HUES48 (cell line): ENCODE results near the gene CELA2A.

Experiments used
- H3K27ac ChIP-seq: one replicate; pipeline ENCODE4 v1.7.0; 2013; ENCODE audit warnings: low read depth, low read length, inconsistent platforms
- H3K27me3 ChIP-seq: 2 replicates; pipeline ENCODE4 v1.6.1; 2013; ENCODE audit warnings: mild to moderate bottlenecking, low read length; ENCODE audit not compliant: control insufficient read depth, insufficient read depth
- H3K36me3 ChIP-seq: 2 replicates; pipeline ENCODE4 v1.6.1; 2013; ENCODE audit warnings: low read length; ENCODE audit not compliant: control insufficient read depth, insufficient read depth
- H3K4me1 ChIP-seq: 2 replicates; pipeline ENCODE4 v1.6.1; 2013; ENCODE audit warnings: mild to moderate bottlenecking, low read length; ENCODE audit not compliant: control insufficient read depth, insufficient read depth
- H3K4me3 ChIP-seq: 2 replicates; pipeline ENCODE4 v1.5.1; 2013; ENCODE audit warnings: mild to moderate bottlenecking, low read depth, low read length
- H3K9ac ChIP-seq: 2 replicates; pipeline ENCODE4 v1.6.1; 2013; ENCODE audit warnings: mild to moderate bottlenecking, low read depth, low read length, moderate library complexity
- H3K9me3 ChIP-seq: 2 replicates; pipeline ENCODE4 v1.6.1; 2013; ENCODE audit warnings: low read length; ENCODE audit not compliant: control insufficient read depth, insufficient read depth

The CELA2A gene

DNA sequence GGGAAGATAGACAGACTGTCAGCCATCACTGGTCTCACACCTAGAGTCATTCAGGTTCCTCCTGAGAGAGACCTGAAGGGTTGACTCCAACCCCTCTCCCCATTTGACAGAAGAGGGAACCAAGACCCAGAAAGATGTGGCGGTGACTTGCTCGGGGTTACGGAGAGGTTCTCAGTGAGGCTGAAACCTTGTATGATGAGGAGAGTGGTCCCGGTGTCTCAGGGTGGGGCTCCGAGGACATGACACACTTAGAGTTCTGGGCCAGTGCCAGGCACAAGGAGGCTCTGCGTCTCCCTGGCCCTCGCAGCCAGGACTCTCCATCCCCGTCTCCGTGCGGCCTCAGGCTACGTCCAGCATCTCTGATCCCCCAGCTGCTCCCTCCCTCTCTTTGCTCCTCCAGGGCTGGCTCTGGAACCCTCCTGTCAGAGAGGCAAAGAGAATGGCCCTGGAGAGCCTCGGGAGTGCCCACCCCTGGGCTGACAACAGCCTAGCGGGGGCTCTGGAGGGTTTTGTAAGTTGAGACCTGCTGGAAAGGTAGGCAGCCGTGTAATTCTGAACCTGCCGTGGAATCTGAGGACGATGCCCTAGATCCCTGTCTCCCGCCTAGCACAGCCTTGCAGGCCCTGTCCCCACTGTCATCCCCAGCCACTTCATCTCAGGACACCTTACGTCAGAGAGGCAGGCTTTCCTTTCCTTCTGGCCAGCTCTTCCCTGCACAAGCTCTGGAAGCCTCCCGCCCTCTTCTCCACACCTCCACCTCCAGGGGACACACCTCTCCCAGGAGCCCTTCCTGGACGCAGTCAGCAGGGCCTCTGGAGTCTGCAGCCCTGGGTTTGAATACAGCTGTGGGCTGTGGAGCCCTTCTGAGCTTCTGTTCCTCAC, 42.7 kb upstream of the CELA2A start:
- H3K9ac ChIP-seq: no peak overlapping the region
- no peak overlapping the region for H3K27ac ChIP-seq
- peaks cover 9% of the 10 kb centered on the region; the same call in 1 of the 2 replicates for H3K4me1 ChIP-seq
- 0 out of 2 replicates have a peak, but pooled peaks cover 2% of the 10 kb centered on the region for H3K36me3 ChIP-seq
- peaks cover 18% of the 10 kb centered on the region for H3K27me3 ChIP-seq
- no peak overlapping the region for H3K4me3 ChIP-seq
- H3K9me3 ChIP-seq: no peaks in the 10 kb centered on the region

DNA sequence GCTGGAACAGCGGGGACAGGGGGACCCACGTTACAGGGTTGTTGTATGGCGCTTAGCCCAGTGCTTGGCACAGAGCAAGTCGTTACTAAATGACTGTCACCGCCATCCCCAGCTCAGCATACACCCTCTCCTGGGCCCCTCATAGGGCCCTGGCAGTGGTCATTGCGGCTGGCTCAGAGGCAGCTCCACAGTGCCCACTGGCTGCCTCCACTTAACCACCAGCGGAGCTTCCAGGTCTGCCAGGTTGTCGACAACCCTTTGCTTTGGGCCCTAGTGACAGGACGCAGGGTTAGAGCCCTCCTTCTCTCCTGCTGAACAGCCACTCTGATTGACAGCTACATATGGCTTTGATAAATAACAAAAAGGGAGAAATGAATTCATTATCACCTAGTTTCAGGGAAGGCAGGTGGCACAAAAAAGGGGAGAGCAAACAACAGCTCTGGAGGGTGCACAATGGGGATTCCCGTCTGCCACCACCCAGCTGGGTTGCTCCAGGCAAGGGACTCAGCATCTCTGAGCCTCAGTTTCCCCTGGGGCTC, 42.0 kb upstream of the CELA2A start:
- peaks cover 6% of the 10 kb centered on the region; the same call in 1 of the 2 replicates for H3K4me1 ChIP-seq
- no peaks in the 10 kb centered on the region for H3K9me3 ChIP-seq
- H3K9ac ChIP-seq: no peak overlapping the region
- H3K4me3 ChIP-seq: no peak overlapping the region
- H3K36me3 ChIP-seq: 0 out of 2 replicates have a peak, but pooled peaks cover 2% of the 10 kb centered on the region
- H3K27me3 ChIP-seq: peaks cover 17% of the 10 kb centered on the region
- H3K27ac ChIP-seq: no peak overlapping the region

DNA sequence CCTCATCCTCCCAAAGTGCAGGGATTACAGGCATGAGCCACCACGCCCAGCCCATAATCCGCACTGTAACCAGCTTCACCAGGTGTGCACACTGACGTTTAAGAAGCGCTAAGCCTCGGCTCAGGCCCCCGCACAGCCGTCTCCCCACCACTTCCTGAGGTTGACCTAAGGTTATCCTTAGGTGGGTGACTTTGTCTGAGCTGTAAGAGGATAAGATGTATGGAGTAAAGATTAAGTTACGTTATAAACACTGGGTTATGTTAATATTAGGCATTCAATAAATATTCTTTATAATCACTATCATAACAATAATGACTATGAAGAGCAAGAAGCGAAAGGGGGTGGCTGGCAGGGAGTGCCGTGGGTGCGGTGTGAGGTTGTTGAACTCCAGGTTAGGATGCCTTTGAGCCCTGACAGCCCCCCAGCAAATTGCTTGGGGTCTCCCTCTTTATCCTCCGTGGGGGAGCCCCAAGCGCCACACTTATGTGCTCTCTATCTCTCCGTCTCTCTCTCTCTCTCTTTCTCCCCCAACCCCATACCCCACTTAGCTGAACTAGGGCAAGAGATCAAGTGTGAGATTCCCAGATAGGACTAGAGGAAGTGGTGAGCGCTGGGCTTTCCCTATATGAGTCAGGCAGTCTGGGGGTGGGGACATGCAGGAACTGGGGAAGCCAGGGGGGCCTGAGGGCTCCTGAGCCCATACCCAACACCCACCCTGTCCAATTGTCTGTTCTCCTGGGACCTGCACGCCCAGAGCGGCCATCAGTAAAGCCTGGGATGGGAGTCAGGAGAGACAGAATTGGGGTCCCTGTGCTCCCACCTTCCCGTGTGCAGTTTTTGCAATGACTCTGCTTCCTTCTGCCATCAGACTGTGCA, 39.2 kb upstream of the CELA2A start:
- Histone ChIP-seq H3K27me3 (no peaks in the 10 kb centered on the region; the same call in 1 of the 2 replicates), H3K4me3 (no peak overlapping the region), H3K9me3 (no peaks in the 10 kb centered on the region), H3K36me3 (0 out of 2 replicates have a peak, but pooled peaks cover 2% of the 10 kb centered on the region), H3K27ac (no peak overlapping the region), H3K9ac (no peak overlapping the region), H3K4me1 (no peaks in the 10 kb centered on the region; the same call in 1 of the 2 replicates)

DNA sequence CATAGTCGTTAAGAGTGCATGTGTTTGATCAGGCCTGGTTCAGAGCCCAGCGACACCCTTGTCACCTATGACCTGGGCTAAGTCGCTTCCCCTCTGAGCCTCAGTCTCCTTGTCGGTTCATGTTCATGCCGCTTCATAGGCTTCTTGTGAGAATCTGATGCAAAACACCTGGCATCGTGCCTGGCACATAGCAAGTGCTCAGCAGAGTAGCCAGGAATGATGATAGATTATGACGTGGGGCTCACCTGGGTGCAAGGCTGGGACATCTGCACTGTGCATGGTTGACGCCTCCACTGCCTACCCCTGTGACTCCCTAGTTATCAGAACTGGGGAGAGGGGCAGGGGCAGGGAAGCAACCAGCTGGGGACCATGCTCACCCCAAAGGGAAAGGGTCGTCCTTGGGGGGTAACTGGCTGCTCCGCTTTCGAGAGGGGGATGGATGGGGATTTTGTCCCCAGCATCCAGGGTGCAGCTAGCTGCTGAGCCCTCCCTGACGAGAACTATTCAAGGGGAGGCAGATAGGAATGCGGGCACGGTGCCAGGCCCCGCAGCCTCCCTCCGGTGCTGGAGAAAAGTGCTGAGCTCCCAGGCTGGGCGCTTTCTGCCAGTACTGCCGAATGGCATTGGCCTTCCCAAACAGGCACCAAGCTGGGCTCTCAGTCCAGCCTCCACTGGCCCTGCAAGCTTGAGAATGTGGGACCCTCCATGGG, 37.6 kb upstream of the CELA2A start:
- H3K36me3 ChIP-seq: 0 out of 2 replicates have a peak, but pooled peaks cover 2% of the 10 kb centered on the region
- H3K9me3 ChIP-seq: no peaks in the 10 kb centered on the region
- no peak overlapping the region for H3K4me3 ChIP-seq
- H3K27ac ChIP-seq: no peak overlapping the region
- no peaks in the 10 kb centered on the region for H3K27me3 ChIP-seq
- no peaks in the 10 kb centered on the region; the same call in 1 of the 2 replicates for H3K4me1 ChIP-seq
- H3K9ac ChIP-seq: no peak overlapping the region

DNA sequence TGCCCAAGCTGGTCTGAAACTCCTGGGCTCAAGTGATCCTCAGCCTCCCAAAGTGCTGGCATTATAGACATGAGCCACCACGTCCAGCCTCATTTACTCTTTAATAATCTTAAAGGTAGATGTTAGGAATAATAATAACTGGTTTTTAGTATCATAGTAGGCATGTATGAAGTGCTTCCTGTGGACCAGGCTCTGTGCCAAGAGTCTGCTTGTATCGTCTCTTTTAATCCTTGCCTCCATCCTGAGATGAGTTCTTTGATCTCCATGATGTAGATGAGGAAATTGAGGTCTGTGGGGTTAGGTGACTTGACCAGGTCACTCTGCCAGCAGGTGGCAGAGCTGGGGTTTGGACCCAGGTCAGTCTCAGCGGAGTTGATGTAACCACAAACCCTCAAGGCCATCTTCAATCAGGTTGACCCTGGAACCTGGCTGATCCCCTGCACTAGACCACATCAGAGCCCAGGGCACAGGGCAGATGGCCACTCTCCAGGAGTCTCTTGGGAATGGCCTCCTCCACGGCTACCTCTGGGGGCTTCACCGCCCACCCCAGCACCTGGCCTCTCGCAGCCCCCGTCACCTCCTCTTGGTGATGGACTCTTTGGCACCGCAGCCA, 35.6 kb upstream of the CELA2A start:
- Histone ChIP-seq H3K9me3 (no peaks in the 10 kb centered on the region), H3K27me3 (no peaks in the 10 kb centered on the region), H3K4me3 (no peak overlapping the region), H3K36me3 (no peaks in the 10 kb centered on the region), H3K4me1 (no peaks in the 10 kb centered on the region), H3K9ac (no peak overlapping the region), H3K27ac (no peak overlapping the region)

DNA sequence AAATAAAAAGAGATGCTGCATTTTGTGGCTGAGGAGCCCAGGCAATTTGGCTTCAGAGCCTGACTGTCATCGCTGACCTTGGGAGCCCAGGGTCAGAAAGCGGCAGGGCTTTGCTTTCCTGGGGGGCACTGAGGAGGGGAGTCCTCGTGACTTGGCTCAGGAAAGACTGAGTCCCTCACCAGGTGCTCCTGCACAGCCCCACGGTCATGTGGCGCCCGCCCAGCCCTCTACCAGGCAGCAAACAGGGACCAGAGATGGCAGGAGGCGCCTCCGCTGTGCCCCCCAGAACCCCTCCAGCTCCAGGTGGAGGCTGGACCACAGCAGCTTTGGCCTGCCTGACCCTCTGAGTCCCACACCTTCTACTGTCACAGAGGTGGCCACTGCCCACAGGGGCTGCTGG, 33.7 kb upstream of the CELA2A start:
- H3K27me3 ChIP-seq: no peaks in the 10 kb centered on the region
- no peaks in the 10 kb centered on the region for H3K9me3 ChIP-seq
- H3K36me3 ChIP-seq: 0 out of 2 replicates have a peak, but pooled peaks cover 3% of the 10 kb centered on the region
- no peak overlapping the region for H3K4me3 ChIP-seq
- H3K4me1 ChIP-seq: no peaks in the 10 kb centered on the region
- no peak overlapping the region for H3K27ac ChIP-seq
- no peak overlapping the region for H3K9ac ChIP-seq

DNA sequence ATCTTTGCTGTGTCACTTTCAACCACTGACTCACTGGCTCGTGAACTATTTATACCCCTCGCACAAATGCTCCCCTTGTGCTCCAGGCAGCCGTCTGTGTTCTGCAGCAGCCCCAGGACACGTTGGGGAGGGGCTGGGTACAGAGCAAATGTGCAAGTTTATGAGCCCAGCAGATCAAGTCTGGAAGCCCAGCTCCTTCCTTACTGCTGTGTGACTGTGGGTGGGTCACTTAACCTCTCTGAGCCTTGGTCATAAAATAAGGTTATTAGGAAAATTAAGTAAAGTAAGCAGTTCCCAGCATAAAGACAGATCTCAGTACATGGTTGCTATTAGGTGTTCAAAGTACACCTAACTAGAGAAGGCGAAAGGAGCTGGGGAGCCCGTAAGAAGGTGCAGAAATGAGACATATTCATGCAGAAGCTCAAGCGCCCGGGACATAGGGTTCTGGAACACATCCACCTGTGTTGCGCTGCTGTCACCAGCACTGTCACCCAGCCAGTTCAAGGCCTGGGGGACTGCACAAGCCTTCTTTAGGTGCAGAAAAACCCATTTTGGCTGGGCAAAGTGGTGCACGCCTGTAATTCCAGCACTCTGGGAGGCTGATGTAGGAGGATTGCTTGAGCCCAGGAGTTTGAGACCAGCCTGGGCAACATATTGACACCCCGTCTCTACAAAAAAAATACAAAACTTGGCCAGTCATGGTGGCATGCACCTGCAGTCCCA, 33.0 kb upstream of the CELA2A start:
- Histone ChIP-seq H3K9me3 (no peaks in the 10 kb centered on the region), H3K4me3 (no peak overlapping the region), H3K9ac (no peak overlapping the region), H3K27me3 (no peaks in the 10 kb centered on the region), H3K36me3 (0 out of 2 replicates have a peak, but pooled peaks cover 3% of the 10 kb centered on the region), H3K4me1 (no peaks in the 10 kb centered on the region), H3K27ac (no peak overlapping the region)

DNA sequence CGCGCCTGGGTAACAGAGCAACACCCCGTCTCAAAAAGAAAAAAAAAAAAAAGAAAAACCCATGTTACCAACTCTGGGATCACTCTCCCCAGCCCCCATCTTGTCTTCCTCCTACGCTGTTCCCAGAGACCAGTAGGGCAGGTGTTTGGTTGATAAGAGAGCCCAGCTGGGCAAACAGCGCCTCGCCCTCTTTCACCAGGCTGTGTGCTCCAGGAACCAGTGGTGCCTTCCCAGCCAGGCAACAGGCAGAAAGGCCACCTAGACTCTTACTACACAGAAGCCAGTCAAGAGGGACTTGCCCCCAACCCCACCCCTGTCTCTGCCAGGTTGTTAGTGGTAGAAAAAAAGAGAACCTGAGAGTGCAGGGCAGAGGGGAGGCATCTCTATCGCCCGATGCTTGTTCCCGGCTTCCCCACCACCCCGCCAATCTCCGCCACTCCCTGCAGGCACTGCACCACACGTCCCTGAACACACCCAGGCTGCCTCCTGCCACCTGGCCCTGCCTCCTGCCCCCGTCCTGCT, 32.3 kb upstream of the CELA2A start:
- Histone ChIP-seq H3K4me3 (no peak overlapping the region), H3K9ac (no peak overlapping the region), H3K36me3 (0 out of 2 replicates have a peak, but pooled peaks cover 3% of the 10 kb centered on the region), H3K27me3 (no peaks in the 10 kb centered on the region), H3K4me1 (no peaks in the 10 kb centered on the region), H3K27ac (no peak overlapping the region), H3K9me3 (no peaks in the 10 kb centered on the region)

DNA sequence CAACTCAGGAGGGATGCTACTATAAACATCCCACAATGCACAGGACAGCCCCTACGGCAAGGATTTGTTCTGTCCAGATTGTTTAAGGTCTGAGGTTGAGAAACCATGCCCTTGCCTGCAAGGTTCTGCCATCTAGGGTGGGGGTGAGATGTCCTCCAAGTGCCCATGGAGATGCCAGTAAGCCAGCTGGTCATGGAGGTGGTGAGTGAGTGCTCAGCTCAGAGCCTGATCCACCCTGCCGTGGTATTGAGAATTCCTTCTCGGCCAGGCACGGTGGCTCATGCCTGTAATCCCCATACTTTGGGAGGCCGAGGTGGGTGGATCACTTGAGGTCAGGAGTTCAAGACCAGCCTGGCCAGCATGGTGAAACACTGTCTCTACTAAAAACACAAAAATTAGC, 31.6 kb upstream of the CELA2A start:
- no peak overlapping the region for H3K27ac ChIP-seq
- H3K4me3 ChIP-seq: no peak overlapping the region
- no peaks in the 10 kb centered on the region for H3K4me1 ChIP-seq
- H3K9me3 ChIP-seq: no peaks in the 10 kb centered on the region
- H3K9ac ChIP-seq: no peak overlapping the region
- H3K36me3 ChIP-seq: 0 out of 2 replicates have a peak, but pooled peaks cover 3% of the 10 kb centered on the region
- H3K27me3 ChIP-seq: no peaks in the 10 kb centered on the region
